K562 (cell line): ENCODE data around the gene RETREG2.

Experiments
- ETV5 ChIP-seq: sonication (generic); formaldehyde crosslinking; IDR thresholded peaks from 2 replicates; pipeline ENCODE4 v1.4.0; 2020; ENCODE audit warnings: low read depth, mild to moderate bottlenecking, missing genetic modification reagents
- ETV6 ChIP-seq, 3 experiments: fragments of 150-350 bp in 1 of 3; sonication (generic) in 1 of 3; formaldehyde crosslinking in 1 of 3; IDR thresholded peaks; 2 replicates each; pipeline versions ENCODE4 v1.6.1 to v1.8.0; 2014 to 2022; ENCODE audit warnings: borderline replicate concordance in 2 of 3, low read depth in 2 of 3, antibody characterized with exemption in 1 of 3, low read length in 1 of 3, mild to moderate bottlenecking in 1 of 3, missing genetic modification reagents in 1 of 3
- FOXK2 ChIP-seq, 2 experiments: fragments of 450-650 bp; IDR thresholded peaks in 1 of 2; conservative IDR thresholded peaks in 1 of 2; 2 replicates each; pipeline ENCODE4 v1.6.1; 2016; ENCODE audit warnings: low read depth in 2 of 2, mild to moderate bottlenecking in 1 of 2
- HEY1 ChIP-seq: fragments of 250-450 bp; sonication (Bioruptor Pico); IDR thresholded peaks from 2 replicates; pipeline ENCODE4 v1.5.0; 2020; ENCODE audit warnings: mild to moderate bottlenecking, moderate library complexity, borderline replicate concordance
- KAT7 ChIP-seq: sonication (generic); formaldehyde crosslinking; IDR thresholded peaks from 2 replicates; pipeline ENCODE4 v1.8.0; 2022; ENCODE audit warnings: missing genetic modification reagents, mild to moderate bottlenecking, borderline replicate concordance
- MAX ChIP-seq: sonication (generic); formaldehyde crosslinking; IDR thresholded peaks from 2 replicates; pipeline ENCODE4 v1.9.0; 2022; ENCODE audit warnings: mild to moderate bottlenecking, missing genetic modification reagents
- ZNF24 ChIP-seq: fragments of 450-650 bp; IDR thresholded peaks from 2 replicates; pipeline ENCODE4 v1.6.1; 2016
- ZSCAN32 ChIP-seq: fragments of 450-650 bp; formaldehyde crosslinking; IDR thresholded peaks from 2 replicates; pipeline ENCODE4 v1.4.0; 2020; ENCODE audit warnings: mild to moderate bottlenecking, moderate library complexity
- TF ChIP-seq, protein P1 (sequence below), 2 experiments: IDR thresholded peaks; 2 replicates each; pipeline ENCODE4 v1.6.1; 2011; ENCODE audit warnings: borderline replicate concordance in 1 of 2, control low read depth in 1 of 2, low read depth in 1 of 2, low read length in 1 of 2, mild to moderate bottlenecking in 1 of 2, mixed read lengths in 1 of 2, moderate library complexity in 1 of 2; ENCODE audit not compliant: insufficient read depth in 1 of 2, insufficient read length in 1 of 2, poor library complexity in 1 of 2, severe bottlenecking in 1 of 2; ENCODE audit errors: extremely low read depth in 1 of 2

DNA sequence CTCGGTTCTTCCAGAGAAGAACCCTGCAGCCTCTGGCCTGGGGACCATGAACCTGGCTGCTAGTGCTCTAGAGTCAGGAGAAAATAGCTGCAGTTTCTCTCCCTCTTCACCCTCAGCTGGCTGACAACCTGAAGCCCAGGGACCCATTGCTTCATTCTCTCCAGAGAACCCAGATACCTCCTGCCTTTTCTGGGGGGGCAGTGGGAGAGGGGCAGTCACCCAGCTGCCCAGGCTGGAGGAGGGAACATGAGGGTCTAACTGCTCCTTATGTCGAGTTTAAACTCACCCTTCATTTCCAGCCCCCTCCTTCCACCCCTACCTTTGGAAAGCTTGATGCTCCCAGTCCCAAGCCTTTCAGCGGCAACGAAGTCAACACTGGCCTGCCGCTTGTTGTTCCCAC is 20.9 kb downstream of the RETREG2 start:
- no peak for TF ChIP-seq MAX
- no peak for TF ChIP-seq ETV5
- no peak for TF ChIP-seq ETV6 (IDR thresholded peaks at IDR 0.05; ENCODE audit: borderline replicate concordance in 1 of 2, low read depth in 2 of 2, low read length in 1 of 2)
- no peak for TF ChIP-seq ETV6 (CRISPR knock-in tag; IDR thresholded peaks at IDR 0.05; ENCODE audit: borderline replicate concordance)
- no peak for TF ChIP-seq ZNF24
- no peak for TF ChIP-seq KAT7 (CRISPR knock-in tag)
- no peak for TF ChIP-seq ZSCAN32 (CRISPR knock-in tag)
- TF ChIP-seq, protein P1, sequence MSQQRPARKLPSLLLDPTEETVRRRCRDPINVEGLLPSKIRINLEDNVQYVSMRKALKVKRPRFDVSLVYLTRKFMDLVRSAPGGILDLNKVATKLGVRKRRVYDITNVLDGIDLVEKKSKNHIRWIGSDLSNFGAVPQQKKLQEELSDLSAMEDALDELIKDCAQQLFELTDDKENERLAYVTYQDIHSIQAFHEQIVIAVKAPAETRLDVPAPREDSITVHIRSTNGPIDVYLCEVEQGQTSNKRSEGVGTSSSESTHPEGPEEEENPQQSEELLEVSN (IDR thresholded peaks at IDR 0.05; ENCODE audit: borderline replicate concordance in 1 of 2, extremely low read depth in 1 of 2, insufficient read depth in 1 of 2, insufficient read length in 1 of 2, low read depth in 1 of 2, low read length in 1 of 2, poor library complexity in 1 of 2, severe bottlenecking in 1 of 2): no peak
- TF ChIP-seq FOXK2 (conservative IDR thresholded peaks at IDR 0.05 in 1 of 2, IDR thresholded peaks at IDR 0.05 in 1 of 2; ENCODE audit: low read depth in 2 of 2): no peak
- no peak for TF ChIP-seq HEY1
